ENCODE results near the gene GATB.

GATB gene

DNA sequence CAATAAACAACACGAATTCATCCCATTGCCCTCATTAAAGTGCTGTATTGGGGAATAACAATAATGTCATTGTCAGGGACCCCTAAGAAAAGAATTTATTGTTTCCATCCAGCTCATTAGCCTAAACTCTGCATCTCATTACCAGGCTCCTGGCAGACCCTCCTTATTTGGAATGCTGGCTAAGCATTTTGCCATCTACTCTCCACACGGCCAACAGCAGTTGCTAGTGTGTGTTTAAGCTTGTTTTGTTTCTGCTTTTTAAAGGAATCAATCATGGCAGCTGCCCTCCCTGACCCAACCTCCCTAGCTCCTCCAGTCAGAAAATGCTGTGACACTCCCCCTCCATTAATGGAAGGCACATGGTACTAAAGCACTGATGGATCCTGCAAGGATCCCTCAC, 43.5 kb downstream of the GATB start (continued):
- TF ChIP-seq, protein P1, sequence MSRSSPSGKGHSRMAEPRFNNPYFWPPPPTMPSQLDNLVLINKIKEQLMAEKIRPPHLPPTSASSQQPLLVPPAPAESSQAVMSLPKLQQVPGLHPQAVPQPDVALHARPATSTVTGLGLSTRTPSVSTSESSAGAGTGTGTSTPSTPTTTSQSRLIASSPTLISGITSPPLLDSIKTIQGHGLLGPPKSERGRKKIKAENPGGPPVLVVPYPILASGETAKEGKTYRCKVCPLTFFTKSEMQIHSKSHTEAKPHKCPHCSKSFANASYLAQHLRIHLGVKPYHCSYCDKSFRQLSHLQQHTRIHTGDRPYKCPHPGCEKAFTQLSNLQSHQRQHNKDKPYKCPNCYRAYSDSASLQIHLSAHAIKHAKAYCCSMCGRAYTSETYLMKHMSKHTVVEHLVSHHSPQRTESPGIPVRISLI (tag by site-specific recombination; IDR thresholded peaks at IDR 0.05): no peak
- TF ChIP-seq ZNF513 (tag by site-specific recombination; IDR thresholded peaks at IDR 0.05) (no peak), ZNF19 (tag by site-specific recombination; IDR thresholded peaks at IDR 0.05; ENCODE audit: low read depth) (no peak), ZNF624 (tag by site-specific recombination; IDR thresholded peaks at IDR 0.05) (no peak), BCL11A (tag by site-specific recombination; IDR thresholded peaks at IDR 0.05; ENCODE audit: low read depth) (no peak)

- TF ChIP-seq ZBTB6 (tag by site-specific recombination; IDR thresholded peaks at IDR 0.05) (no peak), ZNF785 (tag by site-specific recombination; IDR thresholded peaks at IDR 0.05) (no peak), ZNF548 (tag by site-specific recombination; IDR thresholded peaks at IDR 0.05) (no peak), ZNF48 (tag by site-specific recombination; IDR thresholded peaks at IDR 0.05) (no peak), ZNF658 (tag by site-specific recombination; IDR thresholded peaks at IDR 0.05) (no peak), BCL11A (tag by site-specific recombination; IDR thresholded peaks at IDR 0.05; ENCODE audit: low read depth) (no peak), ELK4 (IDR thresholded peaks at IDR 0.05; ENCODE audit: borderline replicate concordance, low read depth, low read length) (no peak), ZNF138 (tag by site-specific recombination; IDR thresholded peaks at IDR 0.05; ENCODE audit: borderline replicate concordance) (no peak), ZNF202 (tag by site-specific recombination; IDR thresholded peaks at IDR 0.05; ENCODE audit: borderline replicate concordance) (no peak), ZFP69B (tag by site-specific recombination; IDR thresholded peaks at IDR 0.05) (no peak), ZNF354C (tag by site-specific recombination; IDR thresholded peaks at IDR 0.05; ENCODE audit: borderline replicate concordance, low read depth) (no peak), ZNF747 (tag by site-specific recombination; IDR thresholded peaks at IDR 0.05) (no peak), ZNF266 (tag by site-specific recombination; IDR thresholded peaks at IDR 0.05; ENCODE audit: low read depth) (no peak), PRDM6 (tag by site-specific recombination; IDR thresholded peaks at IDR 0.05) (no peak), ZNF248 (tag by site-specific recombination; IDR thresholded peaks at IDR 0.05) (no peak), ZNF24 (tag by site-specific recombination; IDR thresholded peaks at IDR 0.05) (no peak)
- TF ChIP-seq, protein P2, sequence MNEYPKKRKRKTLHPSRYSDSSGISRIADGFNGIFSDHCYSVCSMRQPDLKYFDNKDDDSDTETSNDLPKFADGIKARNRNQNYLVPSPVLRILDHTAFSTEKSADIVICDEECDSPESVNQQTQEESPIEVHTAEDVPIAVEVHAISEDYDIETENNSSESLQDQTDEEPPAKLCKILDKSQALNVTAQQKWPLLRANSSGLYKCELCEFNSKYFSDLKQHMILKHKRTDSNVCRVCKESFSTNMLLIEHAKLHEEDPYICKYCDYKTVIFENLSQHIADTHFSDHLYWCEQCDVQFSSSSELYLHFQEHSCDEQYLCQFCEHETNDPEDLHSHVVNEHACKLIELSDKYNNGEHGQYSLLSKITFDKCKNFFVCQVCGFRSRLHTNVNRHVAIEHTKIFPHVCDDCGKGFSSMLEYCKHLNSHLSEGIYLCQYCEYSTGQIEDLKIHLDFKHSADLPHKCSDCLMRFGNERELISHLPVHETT (tag by site-specific recombination; IDR thresholded peaks at IDR 0.05): no peak
- POLR2A ChIA-PET: no interaction called here
- Histone ChIP-seq H3K9me3 (ENCODE audit: control insufficient read depth, insufficient read depth, low read depth, low read length) (no peaks in the 10 kb centered on the region), H3K4me3 (ENCODE audit: low read depth, low read length) (no peak overlapping the region), H3K27ac (ENCODE audit: extremely low read depth, low read depth, low read length) (no peak overlapping the region), H3K36me3 (ENCODE audit: control insufficient read depth in 2 of 2, insufficient read depth in 1 of 2, low read length in 2 of 2) (no peaks in the 10 kb centered on the region), H3K4me1 (ENCODE audit: control insufficient read depth, insufficient read depth, low read length) (0 out of 2 replicates have a peak, but pooled peaks cover 2% of the 10 kb centered on the region)
- CTCF ChIA-PET: no interaction called here
Measured at GRCh38 chr4:151716324-151716723, 44.5 kb downstream of the GATB start.

Data from HEK293 (cell line).